ENCODE measurements around the gene MCRIP1. TPM values are rescaled to one million over a fixed set of nuclear protein-coding genes. Genes with fewer than 3 reads are reported as not detected.

MCRIP1 gene
- total RNA-seq, 120 experiments from 2014 or later: 102 to 185 (median 136) TPM

Other genes with a start within 250 kb of the MCRIP1 start
- 100 to 1,000 TPM in 31 of 120 experiments, 10 to 100 TPM in 89; 67.3 to 117 (median 92.7) TPM for gene NPLOC4, start 196.2 kb downstream of the MCRIP1 start, total RNA-seq
- 1 to 10 TPM in 37 of 120 experiments, under 1 TPM in 76, not detected in 7; 0.20 to 2.8 (median 0.77) TPM for gene TSPAN10, start 196.1 kb downstream of the MCRIP1 start, total RNA-seq
- 1 to 10 TPM in 9 of 120 experiments, under 1 TPM in 10, not detected in 101; 0.30 to 1.6 (median 0.82) TPM for gene PDE6G, start 176.7 kb downstream of the MCRIP1 start, total RNA-seq
- 10 to 100 TPM; 14.1 to 35.0 (median 24.3) TPM for gene OXLD1, start 166.7 kb downstream of the MCRIP1 start, total RNA-seq
- gene CCDC137, start 166.6 kb downstream of the MCRIP1 start, total RNA-seq: 10 to 100 TPM in 116 of 120 experiments, 1 to 10 TPM in 4; 9.0 to 20.1 (median 13.5) TPM
- gene ARL16, start 149.5 kb downstream of the MCRIP1 start, total RNA-seq: 10 to 100 TPM; 20.4 to 50.6 (median 36.9) TPM
- 100 to 1,000 TPM in 83 of 120 experiments, 10 to 100 TPM in 37; 84.6 to 142 (median 106) TPM for gene HGS, start 149.3 kb downstream of the MCRIP1 start, total RNA-seq
- gene MRPL12, start 129.9 kb downstream of the MCRIP1 start, total RNA-seq: 10 to 100 TPM; 25.2 to 52.1 (median 36.6) TPM
- 10 to 100 TPM in 74 of 120 experiments, 1 to 10 TPM in 46; 6.0 to 17.0 (median 10.4) TPM for gene SLC25A10, start 121.0 kb downstream of the MCRIP1 start, total RNA-seq
- 1 to 10 TPM in 2 of 120 experiments, under 1 TPM in 8, not detected in 110; 0.20 to 1.5 (median 0.33) TPM for gene GCGR, start 29.1 kb downstream of the MCRIP1 start, total RNA-seq
- 1 to 10 TPM in 1 of 120 experiments, under 1 TPM in 1, not detected in 118; 0.43 to 1.1 TPM for gene PPP1R27, start 1.8 kb upstream of the MCRIP1 start, total RNA-seq
- 100 to 1,000 TPM; 106 to 206 (median 136) TPM for gene P4HB, start 27.2 kb upstream of the MCRIP1 start, total RNA-seq
- 100 to 1,000 TPM; 175 to 366 (median 250) TPM for gene ARHGDIA, start 38.0 kb upstream of the MCRIP1 start, total RNA-seq
- 10 to 100 TPM; 25.1 to 53.0 (median 34.8) TPM for gene ALYREF, start 58.3 kb upstream of the MCRIP1 start, total RNA-seq
- 100 to 1,000 TPM in 33 of 120 experiments, 10 to 100 TPM in 87; 64.0 to 121 (median 92.6) TPM for gene ANAPC11, start 58.4 kb upstream of the MCRIP1 start, total RNA-seq
- 1 to 10 TPM in 118 of 120 experiments, under 1 TPM in 2; 0.50 to 6.5 (median 3.3) TPM for gene NPB, start 68.9 kb upstream of the MCRIP1 start, total RNA-seq
- gene PCYT2, start 78.1 kb upstream of the MCRIP1 start, total RNA-seq: 10 to 100 TPM; 38.2 to 73.9 (median 55.5) TPM
- 10 to 100 TPM; 15.0 to 55.8 (median 25.6) TPM for gene SIRT7, start 84.9 kb upstream of the MCRIP1 start, total RNA-seq
- gene MAFG, start 94.4 kb upstream of the MCRIP1 start, total RNA-seq: 10 to 100 TPM; 30.1 to 60.2 (median 41.1) TPM
- 10 to 100 TPM in 44 of 120 experiments, 1 to 10 TPM in 76; 4.1 to 24.3 (median 9.3) TPM for gene PYCR1, start 104.0 kb upstream of the MCRIP1 start, total RNA-seq
- 1 to 10 TPM in 119 of 120 experiments, under 1 TPM in 1; 0.64 to 7.0 (median 3.4) TPM for gene MYADML2, start 113.9 kb upstream of the MCRIP1 start, total RNA-seq
- gene NOTUM, start 127.9 kb upstream of the MCRIP1 start, total RNA-seq: 1 to 10 TPM in 40 of 120 experiments, under 1 TPM in 63, not detected in 17; 0.20 to 3.7 (median 0.79) TPM
- gene ASPSCR1, start 144.3 kb upstream of the MCRIP1 start, total RNA-seq: 10 to 100 TPM; 30.3 to 68.2 (median 44.6) TPM
- gene CENPX, start 189.6 kb upstream of the MCRIP1 start, total RNA-seq: 10 to 100 TPM; 28.0 to 64.9 (median 45.1) TPM
- 10 to 100 TPM in 95 of 120 experiments, 1 to 10 TPM in 25; 6.8 to 22.2 (median 12.3) TPM for gene LRRC45, start 190.0 kb upstream of the MCRIP1 start, total RNA-seq
- 10 to 100 TPM in 119 of 120 experiments, 1 to 10 TPM in 1; 9.9 to 30.9 (median 21.2) TPM for gene RAC3, start 198.4 kb upstream of the MCRIP1 start, total RNA-seq
- 100 to 1,000 TPM in 115 of 120 experiments, 10 to 100 TPM in 5; 80.1 to 213 (median 127) TPM for gene DCXR, start 204.4 kb upstream of the MCRIP1 start, total RNA-seq
- 10 to 100 TPM; 22.3 to 73.4 (median 36.6) TPM for gene RFNG, start 218.5 kb upstream of the MCRIP1 start, total RNA-seq
- gene GPS1, start 218.6 kb upstream of the MCRIP1 start, total RNA-seq: 100 to 1,000 TPM in 61 of 120 experiments, 10 to 100 TPM in 59; 72.9 to 147 (median 100) TPM
- 10 to 100 TPM; 45.3 to 89.4 (median 63.0) TPM for gene DUS1L, start 232.5 kb upstream of the MCRIP1 start, total RNA-seq